ENCODE data around the gene CLDN22. TPM values are rescaled to one million over a fixed set of nuclear protein-coding genes. Genes with fewer than 3 reads are reported as not detected.

CLDN22 gene
- total and polyA plus RNA-seq, 2 of the 8 experiments (the other 6 are each of a cell fraction or from before 2014, with no cell fraction given), result not detected

DNA sequence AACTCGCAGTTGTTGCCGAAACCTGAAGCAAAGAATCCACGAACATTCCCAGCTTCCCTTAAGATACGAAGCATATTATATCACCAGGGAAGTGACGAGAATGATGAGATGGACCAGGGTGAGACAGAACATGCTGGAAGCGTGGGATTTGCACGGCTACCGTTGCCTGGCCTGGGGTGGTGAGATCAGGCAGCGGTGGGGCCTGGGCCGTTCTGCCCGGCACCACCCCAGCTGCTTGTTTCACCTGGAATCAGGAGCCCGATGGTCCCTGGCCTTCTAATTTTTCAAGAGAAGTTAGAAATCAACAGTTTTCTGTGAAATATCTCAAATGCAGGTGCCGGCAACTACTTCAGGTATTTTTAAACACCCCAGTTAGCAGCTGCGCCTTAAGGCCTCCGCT lies 5.7 kb downstream of the CLDN22 start (continued):
- TF ChIP-seq RNF2 (IDR thresholded peaks at IDR 0.05; ENCODE audit: borderline replicate concordance, low read depth, low read length, missing control alignments, poor library complexity, severe bottlenecking) (no peak), ASH2L (IDR thresholded peaks at IDR 0.05; ENCODE audit: low read length) (no peak), RBBP5 (IDR thresholded peaks at IDR 0.05; ENCODE audit: borderline replicate concordance, low read depth, low read length) (no peak), POLR2A (IDR thresholded peaks at IDR 0.05; ENCODE audit: control extremely low read depth in 1 of 2, low read depth in 2 of 2, low read length in 2 of 2) (no peak; a peak in 1 of 3 replicates), CTBP2 (IDR thresholded peaks at IDR 0.05; ENCODE audit: borderline replicate concordance, insufficient read depth, insufficient read length, low read length) (no peak)
- TF ChIP-seq, protein P1, sequence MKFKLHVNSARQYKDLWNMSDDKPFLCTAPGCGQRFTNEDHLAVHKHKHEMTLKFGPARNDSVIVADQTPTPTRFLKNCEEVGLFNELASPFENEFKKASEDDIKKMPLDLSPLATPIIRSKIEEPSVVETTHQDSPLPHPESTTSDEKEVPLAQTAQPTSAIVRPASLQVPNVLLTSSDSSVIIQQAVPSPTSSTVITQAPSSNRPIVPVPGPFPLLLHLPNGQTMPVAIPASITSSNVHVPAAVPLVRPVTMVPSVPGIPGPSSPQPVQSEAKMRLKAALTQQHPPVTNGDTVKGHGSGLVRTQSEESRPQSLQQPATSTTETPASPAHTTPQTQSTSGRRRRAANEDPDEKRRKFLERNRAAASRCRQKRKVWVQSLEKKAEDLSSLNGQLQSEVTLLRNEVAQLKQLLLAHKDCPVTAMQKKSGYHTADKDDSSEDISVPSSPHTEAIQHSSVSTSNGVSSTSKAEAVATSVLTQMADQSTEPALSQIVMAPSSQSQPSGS (IDR thresholded peaks at IDR 0.05; ENCODE audit: low read length), result no peak
- TF ChIP-seq, protein P2, sequence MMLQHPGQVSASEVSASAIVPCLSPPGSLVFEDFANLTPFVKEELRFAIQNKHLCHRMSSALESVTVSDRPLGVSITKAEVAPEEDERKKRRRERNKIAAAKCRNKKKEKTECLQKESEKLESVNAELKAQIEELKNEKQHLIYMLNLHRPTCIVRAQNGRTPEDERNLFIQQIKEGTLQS (IDR thresholded peaks at IDR 0.05; ENCODE audit: insufficient read depth, low read depth, low read length), result no peak
- TF ChIP-seq, protein P3, sequence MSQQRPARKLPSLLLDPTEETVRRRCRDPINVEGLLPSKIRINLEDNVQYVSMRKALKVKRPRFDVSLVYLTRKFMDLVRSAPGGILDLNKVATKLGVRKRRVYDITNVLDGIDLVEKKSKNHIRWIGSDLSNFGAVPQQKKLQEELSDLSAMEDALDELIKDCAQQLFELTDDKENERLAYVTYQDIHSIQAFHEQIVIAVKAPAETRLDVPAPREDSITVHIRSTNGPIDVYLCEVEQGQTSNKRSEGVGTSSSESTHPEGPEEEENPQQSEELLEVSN (IDR thresholded peaks at IDR 0.05), result no peak

All from H1 (cell line).